Ovary (tissue), 9 donors: ENCODE data around the gene XRCC6. TPM values are rescaled to one million over a fixed set of nuclear protein-coding genes. Genes with fewer than 3 reads are reported as not detected.

Source experiments
- DNase-seq, 5 donors: peaks; one replicate each; pipeline ENCODE4 v3.0.0-alpha.2; 2019 to 2020
- H3K27ac ChIP-seq, 2 donors: fragments of 200-600 bp; one replicate each; pipeline versions ENCODE4 v1.5.1 to v1.8.0; 2019 to 2022
- H3K27me3 ChIP-seq: fragments of 200-600 bp; one replicate; pipeline ENCODE4 v1.8.0; 2022
- H3K36me3 ChIP-seq: fragments of 200-600 bp; sonication (generic); one replicate; pipeline ENCODE4 v1.5.1; 2019
- H3K4me1 ChIP-seq: one replicate; pipeline ENCODE4 v1.8.1; 2013; ENCODE audit warnings: mild to moderate bottlenecking, moderate library complexity; ENCODE audit not compliant: insufficient read depth
- H3K4me3 ChIP-seq: fragments of 200-600 bp; sonication (generic); one replicate; pipeline ENCODE4 v1.5.1; 2017
- H3K9me3 ChIP-seq, 2 donors: fragments of 200-600 bp in 1 of 2; sonication (generic) in 1 of 2; one replicate each; pipeline versions ENCODE4 v1.5.1 to v1.8.1; 2013 to 2019; ENCODE audit warnings: mild to moderate bottlenecking in 1 of 2, moderate library complexity in 1 of 2
- EP300 ChIP-seq: sonication (generic); formaldehyde crosslinking; IDR thresholded peaks from one replicate; pipeline ENCODE4 v1.6.1; 2017; ENCODE audit warnings: antibody characterized with exemption
- POLR2A ChIP-seq: fragments of 450-650 bp; IDR thresholded peaks from one replicate; pipeline ENCODE4 v1.6.1; 2017; ENCODE audit warnings: antibody characterized with exemption, mild to moderate bottlenecking, moderate library complexity
- WGBS, 3 donors: extraction: QIAGEN DNeasy Blood & Tissue Kit in 1 of 3; methylation state at CpG; one replicate each; pipeline versions ENCODE4 v1.1.5 to v1.1.7; 2013 to 2017; 5-methylcytosine and 5-hydroxymethylcytosine counted together
- intact Hi-C, 4 donors: fragments of 100-400 bp; cut with DNase I; formaldehyde crosslinking; loops; one replicate each; pipeline versions ENCODE4 v1.11.0 to v1.15.1; 2022 to 2023
- polyA plus RNA-seq, 2 donors: library from polyadenylated mRNA; stranded (reverse); fragments of 200-250 nt in 1 of 2; fragments of 350-450 nt in 1 of 2; fragmentation: Illumina TruSeq in 1 of 2; extraction: RNeasy Lipid Tissue Mini Kit (QIAGEN cat#74804) in 1 of 2; gene quantifications; one replicate each; pipeline ENCODE4 v1.2.3, GENCODE V29; 2013 to 2014
- total RNA-seq, 7 donors: library from RNA; depleted of rRNA in 2 of 7; stranded (reverse); fragments of >200 nt in 2 of 7; fragmentation: NEBNext Ultra II Directional in 3 of 7; extraction: Animal tissue kit (Norgen Biotek cat#: 25700) in 3 of 7; gene quantifications; one replicate each; pipeline versions ENCODE4 v1.1.0 to v1.2.4, GENCODE V29; 2016 to 2023
- TF ChIP-seq, protein P1 (sequence below), 3 donors: fragments of 450-650 bp in 2 of 3; fragments of 200-600 bp in 1 of 3; IDR thresholded peaks; one replicate each; pipeline versions ENCODE4 v1.5.1 to v1.8.0; 2016 to 2022; ENCODE audit warnings: antibody characterized with exemption in 3 of 3, mild to moderate bottlenecking in 1 of 3
- donor health status: DM: no; HTN: no; CAD: no; lungs with moderate emphysema.
- donor health status: DM: no; HTN: no; CAD: no.
- donor health status: Bipolar disorder and iron deficiency.
- donor health status: DM: yes; HTN: yes; CAD: no.
- donor health status: DM: no; HTN: no; CAD: no.
- donor health status: DM: yes; HTN: yes; CAD: no.

The XRCC6 gene
- total and polyA plus RNA-seq, 9 donors, result 147 to 380 (median 200) TPM

DNA sequence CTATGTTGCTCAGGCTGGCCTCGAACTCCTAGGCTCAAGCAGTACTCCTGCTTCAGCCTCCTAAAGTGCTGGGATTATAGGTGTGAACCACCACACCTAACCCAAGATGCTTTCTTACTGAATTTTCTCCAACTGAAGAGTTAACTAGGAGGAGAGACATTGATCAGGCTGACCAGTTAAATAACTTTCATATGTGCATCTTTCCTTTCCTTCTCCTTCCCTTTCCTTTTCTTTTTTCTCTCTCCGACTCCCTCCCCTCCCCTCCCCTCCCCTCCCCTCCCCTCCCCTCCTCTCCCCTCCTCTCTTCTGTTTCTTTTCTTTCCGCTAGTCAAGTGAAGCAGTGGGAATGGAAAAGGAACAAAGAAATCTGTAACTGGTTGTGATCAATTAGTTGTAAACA, 26.7 kb downstream of the XRCC6 start:
- H3K27ac ChIP-seq, result no peak overlapping the region
- intact Hi-C loops, result no loop called here
- H3K4me1 ChIP-seq, result no peaks in the 10 kb centered on the region
- 72 to 81% (median 80%) methylated on average over 3 of the region's 3 CpGs for WGBS, 3 donors
- H3K27me3 ChIP-seq, result no peaks in the 10 kb centered on the region
- no peak for DNase-seq
- TF ChIP-seq EP300 (no peak), POLR2A (no peak)
- TF ChIP-seq, protein P1, sequence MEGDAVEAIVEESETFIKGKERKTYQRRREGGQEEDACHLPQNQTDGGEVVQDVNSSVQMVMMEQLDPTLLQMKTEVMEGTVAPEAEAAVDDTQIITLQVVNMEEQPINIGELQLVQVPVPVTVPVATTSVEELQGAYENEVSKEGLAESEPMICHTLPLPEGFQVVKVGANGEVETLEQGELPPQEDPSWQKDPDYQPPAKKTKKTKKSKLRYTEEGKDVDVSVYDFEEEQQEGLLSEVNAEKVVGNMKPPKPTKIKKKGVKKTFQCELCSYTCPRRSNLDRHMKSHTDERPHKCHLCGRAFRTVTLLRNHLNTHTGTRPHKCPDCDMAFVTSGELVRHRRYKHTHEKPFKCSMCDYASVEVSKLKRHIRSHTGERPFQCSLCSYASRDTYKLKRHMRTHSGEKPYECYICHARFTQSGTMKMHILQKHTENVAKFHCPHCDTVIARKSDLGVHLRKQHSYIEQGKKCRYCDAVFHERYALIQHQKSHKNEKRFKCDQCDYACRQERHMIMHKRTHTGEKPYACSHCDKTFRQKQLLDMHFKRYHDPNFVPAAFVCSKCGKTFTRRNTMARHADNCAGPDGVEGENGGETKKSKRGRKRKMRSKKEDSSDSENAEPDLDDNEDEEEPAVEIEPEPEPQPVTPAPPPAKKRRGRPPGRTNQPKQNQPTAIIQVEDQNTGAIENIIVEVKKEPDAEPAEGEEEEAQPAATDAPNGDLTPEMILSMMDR (IDR thresholded peaks at IDR 0.05), result no peak
- no peak overlapping the region for H3K4me3 ChIP-seq
- H3K36me3 ChIP-seq, result no peaks in the 10 kb centered on the region
- H3K9me3 ChIP-seq, result no peaks in the 10 kb centered on the region

DNA sequence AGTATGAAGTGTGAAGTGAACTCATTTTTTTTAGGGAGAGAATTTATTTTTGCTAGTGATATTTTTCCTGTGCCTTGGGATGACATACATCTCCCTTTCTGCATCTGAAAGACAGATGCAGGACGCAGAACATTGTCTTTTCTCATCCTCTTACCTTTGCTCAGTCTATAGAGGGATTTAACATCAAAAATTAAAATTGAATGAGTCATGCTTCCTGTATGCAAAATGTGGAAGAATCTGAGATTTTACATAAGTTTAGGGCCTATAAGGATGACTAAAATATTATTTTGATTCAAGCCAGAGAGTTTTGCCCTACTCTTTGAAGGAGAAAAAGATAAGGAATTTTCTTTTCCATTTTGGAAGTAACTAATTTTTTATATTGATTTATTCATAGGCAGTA, 27.3 kb downstream of the XRCC6 start:
- Histone ChIP-seq H3K4me1 (no peaks in the 10 kb centered on the region), H3K27me3 (no peaks in the 10 kb centered on the region), H3K9me3 (no peaks in the 10 kb centered on the region), H3K4me3 (no peak overlapping the region), H3K27ac (no peak overlapping the region), H3K36me3 (no peaks in the 10 kb centered on the region)
- DNase-seq, result no peak
- intact Hi-C loops, result no loop called here
- TF ChIP-seq EP300 (no peak), POLR2A (no peak)
- TF ChIP-seq, protein P1 (IDR thresholded peaks at IDR 0.05), result no peak
- 92 to 96% (median 94%) methylated on average over 1 of the region's 1 CpG for WGBS, 3 donors

- no peak overlapping the region for H3K4me3 ChIP-seq
- no peak for DNase-seq
- H3K4me1 ChIP-seq, result no peaks in the 10 kb centered on the region
- TF ChIP-seq, protein P1 (IDR thresholded peaks at IDR 0.05), result no peak
- TF ChIP-seq POLR2A (no peak), EP300 (no peak)
- intact Hi-C loops, result no loop called here
- H3K27ac ChIP-seq, result no peak overlapping the region
- WGBS, 3 donors, result 91 to 100% (median 97%) methylated on average over 1 of the region's 1 CpG
- no peaks in the 10 kb centered on the region for H3K9me3 ChIP-seq
- no peaks in the 10 kb centered on the region for H3K27me3 ChIP-seq
- no peaks in the 10 kb centered on the region for H3K36me3 ChIP-seq
Observed at GRCh38 chr22:41650229-41650628, 29.1 kb downstream of the XRCC6 start.

DNA sequence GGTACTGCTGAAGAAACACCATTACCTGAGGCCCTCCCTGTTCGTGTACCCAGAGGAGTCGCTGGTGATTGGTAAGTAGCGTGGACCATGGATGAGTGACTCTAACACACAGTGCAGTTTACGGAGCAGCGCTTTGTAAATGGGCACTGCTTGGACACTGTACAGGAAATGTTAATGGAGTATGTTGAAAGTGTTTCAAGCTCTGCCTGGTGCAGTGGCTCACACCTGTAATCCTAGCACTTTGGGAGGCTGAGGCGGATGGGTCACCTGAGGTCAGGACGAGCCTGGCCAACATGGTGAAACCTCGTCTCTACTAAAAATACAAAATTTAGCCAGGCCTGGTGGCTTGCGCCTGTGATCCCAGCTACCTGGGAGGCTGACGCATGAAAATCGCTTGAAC, 29.7 kb downstream of the XRCC6 start:
- intact Hi-C loops, result no loop called here
- DNase-seq, result no peak
- Histone ChIP-seq H3K4me3 (no peak overlapping the region), H3K27ac (no peak overlapping the region), H3K36me3 (no peaks in the 10 kb centered on the region), H3K9me3 (no peaks in the 10 kb centered on the region), H3K27me3 (no peaks in the 10 kb centered on the region), H3K4me1 (no peaks in the 10 kb centered on the region)
- 91 to 94% (median 93%) methylated on average over 11 of the region's 11 CpGs for WGBS, 3 donors
- TF ChIP-seq POLR2A (no peak), EP300 (no peak)
- TF ChIP-seq, protein P1 (IDR thresholded peaks at IDR 0.05), result no peak

DNA sequence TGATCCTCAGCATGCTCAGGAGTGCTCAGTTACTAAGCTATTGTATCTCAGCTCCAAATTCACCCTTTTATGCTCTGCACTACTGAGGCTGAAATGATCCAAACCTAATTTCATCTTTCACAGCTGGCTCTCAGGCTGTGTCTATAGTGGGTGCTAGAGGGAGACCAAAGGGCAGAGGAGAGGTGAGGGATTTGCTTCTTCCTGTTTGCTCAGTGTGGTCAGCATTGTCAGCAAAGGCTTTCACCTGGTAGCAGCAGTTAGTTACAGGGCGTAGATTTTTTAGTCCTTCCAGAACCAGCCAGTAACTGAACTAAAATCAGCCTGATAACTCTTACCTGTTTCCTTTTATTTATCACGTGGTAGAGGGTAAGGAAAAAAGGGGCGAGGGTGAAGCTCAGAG, 33.2 kb downstream of the XRCC6 start:
- Histone ChIP-seq H3K9me3 (no peaks in the 10 kb centered on the region), H3K36me3 (no peaks in the 10 kb centered on the region), H3K27ac (no peak overlapping the region), H3K4me3 (no peak overlapping the region), H3K4me1 (no peaks in the 10 kb centered on the region), H3K27me3 (no peaks in the 10 kb centered on the region)
- WGBS, 3 donors, result 88 to 94% (median 90%) methylated on average over 3 of the region's 3 CpGs
- TF ChIP-seq, protein P1 (IDR thresholded peaks at IDR 0.05), result no peak
- no peak for TF ChIP-seq EP300
- TF ChIP-seq POLR2A, result no peak
- intact Hi-C loops, result no loop called here
- no peak for DNase-seq
